NAMALWA (cell line): ENCODE data around the gene CBLB.
"Not testable (repeated sequence)": the region's sequence is repeated elsewhere in the genome, so short reads cannot be mapped to it uniquely, and the experiment has no call there.

ENCODE experiments used
- DNase-seq: peaks from one replicate; pipeline ENCODE4 v3.0.0-alpha.2; 2015; ENCODE audit warnings: low spot score

Gene CBLB

DNA sequence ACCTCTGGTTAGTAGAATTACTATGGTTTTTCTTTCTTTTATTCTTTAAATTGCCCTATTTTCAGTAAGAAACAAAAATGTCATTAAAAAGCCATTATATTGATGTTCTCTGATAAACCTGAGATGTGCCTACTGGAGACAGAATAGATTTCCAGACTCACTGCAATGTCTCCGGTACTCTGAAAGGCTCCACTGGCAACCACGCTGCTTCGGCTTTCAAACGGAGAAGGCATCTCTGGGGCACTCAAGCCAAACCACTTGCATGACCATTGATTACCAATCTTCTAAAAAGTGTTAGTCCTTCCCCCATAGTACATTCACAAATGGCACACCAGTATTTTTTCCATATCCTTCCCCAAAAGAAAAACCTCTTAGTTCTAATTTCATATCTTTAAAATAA lies 82.6 kb downstream of the CBLB start:
- DNase-seq = no peak

DNA sequence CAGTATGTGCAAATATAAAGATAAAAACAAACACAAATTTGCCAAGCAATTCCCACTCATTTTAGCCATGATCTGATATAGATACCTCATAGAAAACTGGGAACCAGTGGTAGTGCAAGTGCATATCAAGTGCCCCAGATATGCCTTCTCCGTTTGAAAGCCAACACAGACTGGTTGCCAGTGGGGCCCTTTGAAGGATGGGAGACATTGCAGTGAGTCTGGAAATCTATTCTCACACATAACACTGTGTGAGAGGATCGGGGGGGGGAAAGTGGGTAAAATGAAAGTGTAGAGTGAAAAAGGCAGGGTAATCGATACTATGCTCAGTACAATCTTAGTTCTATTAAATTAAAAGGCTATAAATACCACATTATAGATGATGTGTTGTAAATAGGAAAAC lies 83.0 kb downstream of the CBLB start:
- DNase-seq = no peak

- no peak for DNase-seq
These were observed 85.2 kb downstream of the CBLB start for GRCh38 chr3:105783631-105784030.

DNA sequence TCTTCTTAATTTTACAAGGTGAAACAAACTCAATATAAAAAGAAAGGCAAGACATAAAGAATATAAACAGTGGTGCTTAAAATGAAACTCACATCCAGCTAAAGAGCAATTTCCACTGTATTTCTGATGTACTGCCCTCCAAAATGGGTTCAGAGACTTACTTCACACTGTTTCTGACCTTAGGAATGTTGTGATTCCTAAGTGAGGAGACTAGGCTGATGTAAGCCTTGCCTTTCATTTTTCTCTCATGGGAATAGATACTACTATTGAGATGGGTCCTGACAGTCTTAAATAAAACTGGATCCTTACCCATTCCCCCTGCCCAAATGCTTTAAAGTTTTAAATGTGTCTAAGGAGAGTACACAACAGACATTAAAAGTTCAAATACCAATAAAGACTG lies 86.9 kb downstream of the CBLB start:
- DNase-seq = no peak

DNA sequence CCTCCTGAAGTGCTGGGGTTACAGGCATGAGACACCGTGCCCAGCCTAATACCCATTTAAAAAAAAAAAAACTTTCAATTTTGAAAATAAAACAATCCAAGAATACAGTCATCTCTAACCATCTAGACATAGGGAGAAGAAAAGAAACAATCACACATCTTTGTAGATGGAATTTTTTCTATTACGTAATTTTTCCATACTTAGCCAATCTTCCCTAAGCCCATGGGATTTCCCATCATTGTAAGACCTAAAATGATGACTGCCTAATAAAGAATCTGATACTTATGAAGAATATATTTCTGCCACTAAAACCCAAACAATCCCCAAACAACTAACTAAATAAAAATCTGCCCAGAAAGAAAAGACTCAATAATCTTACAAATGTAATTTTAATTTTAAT lies 88.7 kb downstream of the CBLB start:
- no peak for DNase-seq

- no peak for DNase-seq
These were observed 93.4 kb downstream of the CBLB start for GRCh38 chr3:105775368-105775767.

DNA sequence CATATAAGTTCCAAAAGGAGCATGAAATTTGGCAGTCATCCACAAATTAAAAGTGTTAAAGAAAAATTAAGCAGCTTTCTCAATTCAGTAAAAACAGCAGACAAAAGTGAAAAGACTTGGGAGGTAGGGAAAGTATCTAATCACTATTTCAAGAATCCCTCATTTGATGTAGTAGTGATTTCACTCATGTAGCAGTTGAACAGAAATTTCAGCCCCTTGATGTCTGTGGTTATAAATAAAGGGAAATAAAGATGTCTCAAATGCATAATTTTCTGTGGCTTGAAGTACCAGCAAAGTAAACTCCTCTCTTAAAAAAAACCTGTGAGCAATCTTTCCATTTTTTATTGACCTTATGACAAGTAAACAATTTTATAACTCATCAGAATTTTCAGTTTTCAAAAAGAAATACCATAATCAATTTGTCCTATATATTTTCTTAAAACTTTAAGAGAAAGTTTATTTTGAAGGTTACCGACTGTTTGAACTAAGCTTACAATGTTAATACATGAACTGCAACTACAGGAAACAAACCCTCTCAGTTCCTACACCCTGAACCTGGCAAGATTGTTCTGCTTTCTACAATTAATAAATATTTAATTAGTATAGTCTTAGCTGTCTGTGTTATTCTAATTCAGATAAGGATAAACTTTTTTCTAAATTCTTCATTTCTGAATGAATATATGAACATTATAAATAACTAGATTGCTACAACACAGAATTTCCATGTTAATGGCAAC lies 94.2 kb downstream of the CBLB start:
- DNase-seq = no peak

DNA sequence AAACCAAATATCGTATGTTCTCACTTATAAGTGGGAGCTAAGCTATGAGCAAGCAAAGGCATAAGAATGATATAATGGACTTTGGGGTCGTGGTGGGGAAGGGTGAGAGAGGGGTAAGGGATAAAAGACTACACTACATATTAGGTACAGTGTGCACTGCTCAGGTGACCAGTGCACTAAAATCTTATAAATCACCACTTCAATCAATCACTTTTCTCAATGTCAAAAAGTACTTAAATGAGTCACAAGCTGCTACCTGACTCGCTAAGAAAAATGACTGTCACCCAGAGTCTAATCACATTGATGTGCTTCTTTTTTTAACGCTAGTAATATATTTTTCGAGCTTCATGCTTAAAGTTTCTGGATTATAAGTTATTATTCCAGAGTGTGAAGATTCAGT lies 95.5 kb downstream of the CBLB start:
- DNase-seq = no peak

DNA sequence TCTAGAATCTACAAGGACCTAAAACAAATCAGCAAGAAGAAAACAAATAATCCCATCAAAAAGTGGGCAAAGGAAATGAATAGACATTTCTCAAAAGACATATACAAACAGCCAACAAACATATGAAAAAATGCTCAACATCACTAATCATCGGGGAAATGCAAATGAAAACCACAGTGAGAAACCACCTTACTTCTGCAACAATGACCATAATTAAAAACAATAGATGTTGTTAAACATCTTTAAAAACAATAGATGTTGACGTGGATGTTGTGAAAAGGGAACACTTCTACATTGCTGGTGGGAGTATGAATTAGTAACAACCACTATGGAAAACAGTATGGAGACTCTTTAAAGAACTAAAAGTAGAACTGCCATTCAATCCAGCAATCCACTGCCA lies 96.2 kb downstream of the CBLB start:
- no peak for DNase-seq

DNA sequence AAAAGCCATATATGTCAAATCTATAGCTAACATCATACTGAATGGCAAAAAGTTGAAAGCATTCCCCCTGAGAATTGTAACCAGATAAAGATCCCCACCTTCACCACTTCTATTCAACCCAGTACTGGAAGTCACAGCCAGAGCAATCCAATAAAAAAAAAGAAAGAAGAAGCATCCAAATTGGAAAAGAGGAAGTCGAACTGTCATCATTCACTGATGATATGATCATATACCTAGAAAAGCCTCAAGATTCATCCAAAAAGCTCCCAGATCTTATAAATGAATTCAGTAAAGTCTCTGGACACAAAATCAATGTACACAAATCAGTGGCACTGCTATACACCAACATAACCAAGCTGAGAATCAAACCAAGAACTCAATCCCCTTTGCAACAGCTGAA lies 97.4 kb downstream of the CBLB start:
- DNase-seq = no peak

DNA sequence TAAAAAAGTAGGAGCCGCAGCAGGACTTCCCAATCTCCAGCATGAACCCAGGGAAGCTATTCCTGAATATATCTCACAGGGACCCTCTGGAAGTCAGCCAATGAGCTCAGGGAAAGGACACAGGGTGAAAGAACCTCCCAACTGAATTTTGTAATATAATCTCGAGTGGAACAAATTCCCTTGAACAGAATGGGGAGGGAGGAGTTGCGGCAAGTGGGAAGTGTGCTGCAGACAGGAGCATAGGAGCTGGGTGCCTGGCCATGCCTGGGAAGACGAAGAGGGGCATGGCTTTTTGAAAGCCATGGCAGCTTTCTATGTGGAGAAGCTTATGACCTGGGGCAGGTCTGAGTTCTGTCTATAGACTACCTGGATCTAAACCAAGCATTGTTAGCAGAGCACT lies 98.4 kb downstream of the CBLB start:
- no peak for DNase-seq

GRCh38 chr3:105767776-105768175 lies 101.0 kb downstream of the CBLB start:
- DNase-seq = no peak

DNA sequence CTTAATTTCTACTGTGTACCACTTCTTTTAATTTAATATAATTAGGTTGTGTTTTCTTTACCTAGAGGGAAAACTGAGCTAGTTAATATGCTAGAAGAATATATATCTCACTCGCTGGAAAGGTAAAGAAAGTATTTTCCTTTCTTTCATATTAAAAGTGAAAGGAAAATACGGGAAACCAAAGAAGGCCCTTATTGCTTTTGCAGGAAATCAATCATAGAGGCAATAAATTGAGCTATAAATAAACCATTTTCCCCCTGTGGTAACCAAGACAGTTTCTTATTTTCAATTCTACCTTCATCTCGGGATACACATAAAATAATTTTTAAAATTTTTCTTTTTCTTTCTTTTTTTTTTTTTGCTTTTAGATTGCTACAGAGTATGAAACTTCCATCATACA lies 101.6 kb downstream of the CBLB start:
- no peak for DNase-seq

- no peak for DNase-seq
These were observed 103.5 kb downstream of the CBLB start for GRCh38 chr3:105765308-105765639.

DNA sequence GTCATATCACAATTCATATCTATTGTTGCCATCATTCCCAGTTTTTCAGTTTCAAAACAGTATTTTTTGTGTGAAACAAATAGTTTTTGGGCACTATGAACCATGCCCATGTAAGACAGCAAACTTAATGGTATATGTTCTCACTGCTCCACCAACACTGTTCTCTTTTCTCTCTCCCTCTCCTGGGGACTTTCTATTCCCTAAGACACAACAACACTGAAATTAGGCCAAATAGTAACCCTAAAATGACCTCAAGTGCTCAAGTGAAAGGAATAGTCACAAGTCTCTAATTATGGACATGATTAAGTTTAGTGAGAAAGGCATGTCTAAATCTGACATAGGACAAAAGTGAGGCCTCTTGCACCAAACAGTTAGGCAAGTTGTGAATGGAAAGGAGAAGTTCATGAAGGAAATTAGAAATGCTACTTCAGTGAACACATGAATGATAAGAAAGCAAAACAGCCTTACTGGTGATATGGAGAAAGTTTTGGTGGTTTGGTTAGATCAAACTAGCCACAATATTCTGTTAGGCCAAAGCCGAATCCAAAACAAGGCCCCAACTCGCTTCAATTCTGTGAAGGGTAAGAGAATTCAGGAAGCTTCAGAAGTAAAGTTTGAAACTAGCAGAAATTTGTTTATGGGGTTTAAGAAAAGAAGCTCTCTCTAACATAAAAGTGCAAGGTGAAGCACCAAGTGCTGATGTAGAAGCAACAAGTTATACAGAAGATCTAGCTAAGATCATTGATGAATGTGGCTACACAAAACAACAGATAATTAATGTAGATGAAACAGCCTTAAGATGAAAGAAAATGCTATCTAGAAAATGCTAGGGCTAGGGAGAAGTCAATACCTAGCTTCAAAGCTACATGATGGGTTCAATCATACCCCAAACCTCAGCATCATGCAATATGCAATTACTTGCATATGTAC lies 104.2 kb downstream of the CBLB start:
- no peak for DNase-seq

- no peak for DNase-seq
These were observed 105.2 kb downstream of the CBLB start for GRCh38 chr3:105763659-105764036.

DNA sequence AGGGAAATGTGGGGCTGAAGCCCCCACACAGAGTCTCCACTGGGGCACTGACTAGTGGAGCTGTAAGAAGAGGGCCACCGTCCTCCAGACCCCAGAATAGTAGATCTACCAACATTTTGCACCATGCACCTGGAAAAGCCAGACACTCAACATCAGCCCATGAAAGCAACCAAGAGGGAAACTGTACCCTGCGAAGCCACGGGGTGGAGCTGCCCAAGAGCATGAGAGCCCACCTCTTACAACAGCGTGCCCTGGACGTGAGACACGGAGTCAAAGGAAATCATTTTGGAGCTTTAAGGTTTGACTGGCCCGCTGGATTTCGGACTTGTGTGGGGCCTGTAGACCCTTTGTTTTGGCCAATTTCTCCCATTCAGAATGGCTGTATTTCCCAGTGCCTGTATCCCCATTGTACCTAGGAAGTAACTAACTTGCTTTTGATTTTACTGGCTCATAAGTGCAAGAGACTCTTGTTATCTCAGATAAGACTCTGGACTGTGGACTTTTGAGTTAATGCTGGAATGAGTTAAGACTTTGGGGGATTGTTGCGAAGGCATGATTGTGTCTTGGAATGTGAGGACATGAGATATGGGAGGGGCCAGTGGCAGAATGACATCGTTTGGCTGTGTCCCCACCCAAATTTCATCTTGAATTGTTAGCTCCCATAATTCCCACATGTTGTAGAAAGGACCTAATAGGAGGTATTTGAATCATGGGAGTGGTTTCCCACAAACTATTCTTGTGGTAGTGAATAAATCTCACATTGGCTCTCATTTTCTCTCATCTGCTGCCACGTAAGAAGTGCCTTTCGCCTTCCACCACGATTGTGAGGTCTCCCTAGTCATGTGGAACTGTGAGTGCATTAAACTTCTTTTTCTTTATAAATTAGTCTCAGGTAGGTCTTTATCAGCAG lies 105.8 kb downstream of the CBLB start:
- no peak for DNase-seq

DNA sequence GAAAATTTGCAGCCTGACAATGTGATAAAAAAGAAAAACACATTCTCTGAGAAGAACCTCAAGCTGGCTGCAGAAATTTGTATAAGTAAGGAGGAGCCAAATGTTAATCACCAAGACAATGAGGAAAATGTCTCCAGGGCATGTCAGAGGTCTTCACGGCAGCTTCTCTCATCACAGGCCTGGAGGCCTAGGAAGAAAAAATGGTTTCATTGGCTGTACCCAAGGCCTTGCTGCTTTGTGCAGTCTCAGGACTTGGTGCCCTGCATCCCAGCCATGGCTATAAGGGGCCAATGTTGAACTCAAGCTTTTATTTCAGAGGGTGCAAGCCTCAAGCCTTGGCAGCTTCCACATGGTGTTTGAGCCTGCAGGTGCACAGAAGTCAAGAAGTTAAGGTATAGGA lies 106.6 kb downstream of the CBLB start:
- DNase-seq = not testable (repeated sequence)

GRCh38 chr3:105759442-105760078 lies 109.3 kb downstream of the CBLB start:
- no peak for DNase-seq

DNA sequence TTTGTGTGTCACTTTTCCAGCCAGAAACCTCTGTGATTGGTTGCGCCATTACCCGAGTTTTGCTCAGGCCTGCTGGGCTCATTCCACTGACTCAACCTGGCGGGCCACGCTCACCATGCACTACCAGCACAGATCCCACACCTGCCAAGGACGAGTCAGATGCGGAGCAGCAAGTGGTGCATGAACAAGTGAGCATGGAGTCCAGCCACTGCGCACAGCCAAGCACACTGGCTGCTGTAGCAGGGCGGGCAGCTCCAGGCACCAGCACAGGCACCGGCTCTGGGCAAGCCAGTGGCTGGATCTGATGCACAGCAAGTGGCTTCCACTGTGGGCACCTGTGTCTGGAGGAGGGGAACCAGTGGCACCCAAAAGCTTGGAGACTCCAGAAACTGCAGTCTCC lies 110.4 kb downstream of the CBLB start:
- DNase-seq = no peak

DNA sequence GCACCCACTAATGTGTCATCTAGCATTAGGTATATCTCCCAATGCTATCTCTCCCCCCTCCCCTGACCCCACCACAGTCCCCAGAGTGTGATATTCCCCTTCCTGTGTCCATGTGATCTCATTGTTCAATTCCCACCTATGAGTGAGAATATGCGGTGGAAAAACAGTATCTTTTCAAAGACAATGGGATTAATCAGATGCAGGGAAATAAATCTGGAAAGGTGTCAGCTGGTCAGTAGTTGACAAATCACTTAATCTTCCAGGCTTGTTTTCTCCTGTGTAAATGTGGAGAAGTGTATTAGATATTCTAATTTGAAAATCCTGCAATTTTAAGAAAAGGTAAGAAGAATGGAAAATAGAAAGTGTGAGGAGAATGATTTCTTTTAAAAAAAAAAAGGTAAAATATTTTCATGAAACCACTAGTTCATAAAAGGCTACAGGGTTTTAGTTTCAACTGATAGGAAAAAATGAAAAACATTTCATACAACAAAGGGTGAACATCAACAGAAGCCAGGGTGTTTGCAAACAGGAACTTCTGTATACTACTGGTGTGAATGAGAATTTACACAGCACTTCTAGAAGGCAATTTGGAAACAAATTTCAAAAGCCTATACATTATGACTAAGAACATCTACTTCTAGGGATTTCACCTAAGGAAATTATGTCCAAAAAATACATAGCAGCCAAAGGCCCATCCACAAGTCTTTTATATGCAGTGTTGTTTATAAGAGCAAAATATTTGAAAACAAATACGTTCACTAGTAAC lies 113.5 kb downstream of the CBLB start:
- DNase-seq = no peak
